ENCODE data around the gene SIL1.

- TF ChIP-seq EHMT2 (IDR thresholded peaks at IDR 0.05; ENCODE audit: borderline replicate concordance, low read depth, low read length) (no peak), ZIK1 (CRISPR knock-in tag; IDR thresholded peaks at IDR 0.05; ENCODE audit: borderline replicate concordance, low read depth) (no peak), ZNF512 (CRISPR knock-in tag; IDR thresholded peaks at IDR 0.05) (no peak), EP300 (IDR thresholded peaks at IDR 0.05; ENCODE audit: low read depth in 2 of 2, low read length in 2 of 2) (no peak), EP300 (CRISPR knock-in tag; IDR thresholded peaks at IDR 0.05; ENCODE audit: borderline replicate concordance) (no peak), JUN (CRISPR knock-in tag; IDR thresholded peaks at IDR 0.05) (no peak), POLR2A (IDR thresholded peaks at IDR 0.05; ENCODE audit: insufficient read depth in 1 of 2, low read depth in 2 of 2, low read length in 2 of 2) (no peak), U2AF1 (optimal IDR thresholded peaks at IDR 0.05; ENCODE audit: low read depth, low read length) (no peak), CTCF (CRISPR knock-in tag; IDR thresholded peaks at IDR 0.05) (no peak)
These were observed 30.1 kb upstream of the SIL1 start for GRCh38 chr5:139228201-139228803.
